GM21390 (cell line): ENCODE results near the gene MGST3.
"Not testable (repeated sequence)": the region's sequence is repeated elsewhere in the genome, so short reads cannot be mapped to it uniquely, and the experiment has no call there.

Source experiments
- ATAC-seq: cut with Tn5 transposase; IDR thresholded peaks from one replicate; pipeline ENCODE4 v1.9.1; 2021; ENCODE audit not compliant: unreplicated experiment

The MGST3 gene

GRCh38 chr1:165628147-165628822 lies 2.7 kb upstream of the MGST3 start:
- ATAC-seq, result no peak

- ATAC-seq, result no peak
Observed at GRCh38 chr1:165629151-165629550, 1.9 kb upstream of the MGST3 start.

- ATAC-seq, result peak; percentile 1
Observed at GRCh38 chr1:165629848-165630628, 996 bp upstream of the MGST3 start.

GRCh38 chr1:165631342-165632151 lies 513 bp downstream of the MGST3 start:
- ATAC-seq, result peak; percentile 31

GRCh38 chr1:165632152-165632469 lies 1.1 kb downstream of the MGST3 start:
- no peak for ATAC-seq

GRCh38 chr1:165632491-165632890 lies 1.5 kb downstream of the MGST3 start:
- ATAC-seq, result no peak

- no peak for ATAC-seq
Observed at GRCh38 chr1:165633614-165634013, 2.6 kb downstream of the MGST3 start.

- ATAC-seq, result no peak
Observed at GRCh38 chr1:165634154-165634921, 3.3 kb downstream of the MGST3 start.

GRCh38 chr1:165635329-165635728 lies 4.3 kb downstream of the MGST3 start:
- peak; percentile 13 for ATAC-seq

GRCh38 chr1:165635823-165636222 lies 4.8 kb downstream of the MGST3 start:
- ATAC-seq, result no peak

GRCh38 chr1:165637427-165637826 lies 6.4 kb downstream of the MGST3 start:
- ATAC-seq, result no peak

- ATAC-seq, result not testable (repeated sequence)
Observed at GRCh38 chr1:165638211-165638610, 7.2 kb downstream of the MGST3 start.

- ATAC-seq, result no peak
Observed at GRCh38 chr1:165639821-165640623, 9.0 kb downstream of the MGST3 start.

- no peak for ATAC-seq
Observed at GRCh38 chr1:165641231-165641987, 10.4 kb downstream of the MGST3 start.

- ATAC-seq, result no peak
Observed at GRCh38 chr1:165644064-165644735, 13.2 kb downstream of the MGST3 start.

- no peak for ATAC-seq
Observed at GRCh38 chr1:165645654-165646366, 14.8 kb downstream of the MGST3 start.

- no peak for ATAC-seq
Observed at GRCh38 chr1:165647517-165647916, 16.5 kb downstream of the MGST3 start.

- ATAC-seq, result no peak
Observed at GRCh38 chr1:165647970-165648369, 16.9 kb downstream of the MGST3 start.
